Activated CD8-positive, alpha-beta T cell treated with anti-CD3 and anti-CD28 coated beads for 36 hours (primary cell): Measurements from ENCODE around the gene GRIN1. TPM values are rescaled to one million over a fixed set of nuclear protein-coding genes. Genes with fewer than 3 reads are reported as not detected.
"Not testable (repeated sequence)": the region's sequence is repeated elsewhere in the genome, so short reads cannot be mapped to it uniquely, and the experiment has no call there.

ENCODE experiments used
- ATAC-seq: fragments of 200-7000 bp; cut with Tn5 transposase; one replicate; pipeline ENCODE4 v1.10.0; 2021; ENCODE audit warnings: mild to moderate bottlenecking, moderate library complexity
- CTCF ChIA-PET: fragments of 350-600 bp; sonication (Branson Sonifier 250); formaldehyde crosslinking; loops from one replicate; lab custom pipeline; 2021; ENCODE audit warnings: antibody characterized with exemption; lab: Charles Lee
- POLR2A ChIA-PET: fragments of 350-600 bp; sonication (Branson Sonifier 250); formaldehyde crosslinking; loops from one replicate; lab custom pipeline; 2021; ENCODE audit warnings: antibody characterized with exemption; lab: Charles Lee
- DNase-seq: peaks from one replicate; pipeline ENCODE4 v3.0.0-alpha.2; 2020
- H3K27ac Mint-ChIP-seq: one replicate; pipeline ENCODE4 v1.8.0; 2021; ENCODE audit warnings: mild to moderate bottlenecking, mixed read lengths
- H3K27me3 Mint-ChIP-seq: one replicate; pipeline ENCODE4 v1.8.0; 2021; ENCODE audit warnings: mixed read lengths
- H3K36me3 Mint-ChIP-seq: one replicate; pipeline ENCODE4 v1.8.0; 2021; ENCODE audit warnings: low read depth, mixed read lengths
- H3K4me1 Mint-ChIP-seq: one replicate; pipeline ENCODE4 v1.8.0; 2021; ENCODE audit warnings: low read depth, mixed read lengths
- H3K4me3 Mint-ChIP-seq: one replicate; pipeline ENCODE4 v1.8.0; 2021; ENCODE audit warnings: mild to moderate bottlenecking, moderate library complexity, mixed read lengths
- H3K9me3 Mint-ChIP-seq: one replicate; pipeline ENCODE4 v1.8.0; 2021; ENCODE audit warnings: mixed read lengths
- CTCF ChIP-seq: fragments of 200-600 bp; IDR thresholded peaks from one replicate; pipeline ENCODE4 v1.8.0; 2022; ENCODE audit warnings: antibody characterized with exemption, mild to moderate bottlenecking
- intact Hi-C: fragments of 100-400 bp; cut with micrococcal nuclease; formaldehyde crosslinking; loops from one replicate; pipeline ENCODE4 v1.10.0; 2022
- total RNA-seq, 2 experiments: library from RNA; stranded (reverse); gene quantifications; one replicate each; pipeline ENCODE4 v1.2.3, GENCODE V29; 2021

The GRIN1 gene
- total RNA-seq, 2 experiments from 2014 or later, result not detected

GRCh38 chr9:137134191-137134590, 4.8 kb upstream of the GRIN1 start:
- ATAC-seq (no peak), DNase-seq (no peak)
- no peak for TF ChIP-seq CTCF
- CTCF ChIA-PET, result interaction anchor here (3.5 kb wide), 1 partner anchor 103 kb away, joined by 10 read pairs; no protein-coding TSS in a partner anchor
- POLR2A ChIA-PET, result no interaction called here
- Mint-ChIP-seq H3K36me3 (no peaks in the 10 kb centered on the region), H3K27ac (no peak overlapping the region), H3K27me3 (peaks cover 35% of the 10 kb centered on the region), H3K4me3 (no peak overlapping the region), H3K9me3 (no peaks in the 10 kb centered on the region), H3K4me1 (peaks cover 2% of the 10 kb centered on the region)
- intact Hi-C loops, result no loop called here

- intact Hi-C loops, H3K9me3 Mint-ChIP-seq, DNase-seq, ATAC-seq, H3K4me3 Mint-ChIP-seq, H3K27ac Mint-ChIP-seq, H3K4me1 Mint-ChIP-seq, H3K36me3 Mint-ChIP-seq: not testable (repeated sequence)
- H3K27me3 Mint-ChIP-seq, result peaks cover 44% of the 10 kb centered on the region
- ChIA-PET CTCF (interaction anchor here (0.7 kb wide), 1 partner anchor 67 kb away, joined by 3 read pairs; no protein-coding TSS in a partner anchor), POLR2A (interaction anchor here (0.7 to 1.4 kb wide), 2 partner anchors 105 to 368 kb away, joined by 3 to 4 read pairs; no protein-coding TSS in a partner anchor)
Observed at GRCh38 chr9:137135154-137135553, 3.8 kb upstream of the GRIN1 start.

- H3K36me3 Mint-ChIP-seq, result no peaks in the 10 kb centered on the region
- H3K4me3 Mint-ChIP-seq, result no peak overlapping the region
- H3K9me3 Mint-ChIP-seq, result no peaks in the 10 kb centered on the region
- H3K4me1 Mint-ChIP-seq, result peaks cover 5% of the 10 kb centered on the region
- no peak for DNase-seq
- intact Hi-C loops, result no loop called here
- peaks cover 52% of the 10 kb centered on the region for H3K27me3 Mint-ChIP-seq
- no peak overlapping the region for H3K27ac Mint-ChIP-seq
- ATAC-seq, result no peak
- no peak for TF ChIP-seq CTCF
- ChIA-PET CTCF (no interaction called here), POLR2A (interaction anchor here (2.0 kb wide), 1 partner anchor 9 kb away, joined by 5 read pairs; no protein-coding TSS in a partner anchor)
Observed at GRCh38 chr9:137136261-137136880, 2.6 kb upstream of the GRIN1 start.

GRCh38 chr9:137136881-137137607, 1.9 kb upstream of the GRIN1 start:
- no peak for DNase-seq
- peaks cover 56% of the 10 kb centered on the region for H3K27me3 Mint-ChIP-seq
- POLR2A ChIA-PET, result interaction anchor here (1.3 to 2.0 kb wide), 2 partner anchors 8 to 10 kb away, joined by 5 read pairs; no protein-coding TSS in a partner anchor

More at GRCh38 chr9:137136881-137137607, 1.9 kb upstream of the GRIN1 start:
- Mint-ChIP-seq H3K27ac (no peak overlapping the region), H3K9me3 (no peaks in the 10 kb centered on the region), H3K4me1 (peaks cover 5% of the 10 kb centered on the region), H3K36me3 (no peaks in the 10 kb centered on the region), H3K4me3 (no peak overlapping the region)
- CTCF ChIA-PET, result no interaction called here
- TF ChIP-seq CTCF, result no peak
- intact Hi-C loops, result no loop called here
- ATAC-seq, result no peak
